IPS-20b (cell line): ENCODE results near the gene CTSZ.

Experiments used
- H3K27ac ChIP-seq: one replicate; pipeline ENCODE4 v1.5.1; 2013; ENCODE audit warnings: low read length
- H3K27me3 ChIP-seq: 2 replicates; pipeline ENCODE4 v1.6.1; 2013; ENCODE audit warnings: mild to moderate bottlenecking, low read length, inconsistent platforms; ENCODE audit not compliant: insufficient read depth
- H3K36me3 ChIP-seq: 2 replicates; pipeline ENCODE4 v1.6.1; 2013; ENCODE audit warnings: low read depth, mild to moderate bottlenecking, inconsistent platforms, low read length, moderate library complexity; ENCODE audit not compliant: insufficient read depth
- H3K4me1 ChIP-seq: 2 replicates; pipeline ENCODE4 v1.6.1; 2013; ENCODE audit warnings: mild to moderate bottlenecking, control low read depth, inconsistent platforms, low read length, moderate library complexity; ENCODE audit not compliant: insufficient read depth
- H3K4me3 ChIP-seq: 2 replicates; pipeline ENCODE4 v1.5.1; 2013; ENCODE audit warnings: mild to moderate bottlenecking, low read length, inconsistent platforms
- H3K9ac ChIP-seq: 2 replicates; pipeline ENCODE4 v1.6.1; 2013; ENCODE audit warnings: low read depth, mild to moderate bottlenecking, inconsistent platforms, low read length, moderate library complexity
- H3K9me3 ChIP-seq: 2 replicates; pipeline ENCODE4 v1.6.1; 2013; ENCODE audit warnings: mild to moderate bottlenecking, low read depth, low read length, inconsistent platforms; ENCODE audit not compliant: insufficient read depth

The CTSZ gene

GRCh38 chr20:58980711-58981627 lies 26.1 kb downstream of the CTSZ start, which contains the start of gene NELFCD:
Gene NELFCD, plus strand, starts transcription at chr20:58981256. Its CDS starts 54 bp downstream, at chr20:58981310.
- Histone ChIP-seq H3K27me3 (no peaks in the 10 kb centered on the region; the same call in 1 of the 2 replicates), H3K9ac (peak within 1 kb of the TSS; percentile 91), H3K4me1 (peaks cover 11% of the 10 kb centered on the region), H3K9me3 (no peaks in the 10 kb centered on the region), H3K4me3 (peak within 1 kb of the TSS; percentile 91), H3K27ac (peak within 1 kb of the TSS; percentile 64), H3K36me3 (peaks cover 3% of the 10 kb centered on the region; the same call in 1 of the 2 replicates)

- Histone ChIP-seq H3K9me3 (no peaks in the 10 kb centered on the region), H3K36me3 (no peaks in the 10 kb centered on the region), H3K4me3 (no peak overlapping the region), H3K4me1 (peaks cover 3% of the 10 kb centered on the region; the same call in 1 of the 2 replicates), H3K27me3 (no peaks in the 10 kb centered on the region; the same call in 1 of the 2 replicates), H3K9ac (no peak overlapping the region), H3K27ac (no peak overlapping the region)
These were observed 28.5 kb downstream of the CTSZ start for GRCh38 chr20:58978351-58979190.

GRCh38 chr20:58976061-58976730 lies 30.9 kb downstream of the CTSZ start:
- H3K4me3 ChIP-seq: no peak overlapping the region
- H3K9ac ChIP-seq: no peak overlapping the region
- H3K36me3 ChIP-seq: no peaks in the 10 kb centered on the region
- peaks cover 3% of the 10 kb centered on the region; the same call in 1 of the 2 replicates for H3K4me1 ChIP-seq
- H3K9me3 ChIP-seq: no peaks in the 10 kb centered on the region
- no peaks in the 10 kb centered on the region; the same call in 1 of the 2 replicates for H3K27me3 ChIP-seq
- no peak overlapping the region for H3K27ac ChIP-seq

GRCh38 chr20:58975353-58975752 lies 31.7 kb downstream of the CTSZ start:
- no peak overlapping the region for H3K9ac ChIP-seq
- H3K4me3 ChIP-seq: no peak overlapping the region
- no peaks in the 10 kb centered on the region for H3K9me3 ChIP-seq
- no peak overlapping the region for H3K27ac ChIP-seq
- H3K27me3 ChIP-seq: no peaks in the 10 kb centered on the region; the same call in 1 of the 2 replicates
- no peaks in the 10 kb centered on the region for H3K36me3 ChIP-seq
- peaks cover 3% of the 10 kb centered on the region; the same call in 1 of the 2 replicates for H3K4me1 ChIP-seq

- H3K4me3 ChIP-seq: no peak overlapping the region
- H3K27ac ChIP-seq: no peak overlapping the region
- H3K27me3 ChIP-seq: no peaks in the 10 kb centered on the region
- H3K9me3 ChIP-seq: no peaks in the 10 kb centered on the region
- H3K9ac ChIP-seq: no peak overlapping the region
- peaks cover 3% of the 10 kb centered on the region; the same call in 1 of the 2 replicates for H3K4me1 ChIP-seq
- no peaks in the 10 kb centered on the region for H3K36me3 ChIP-seq
These were observed 33.2 kb downstream of the CTSZ start for GRCh38 chr20:58973866-58974265.

- Histone ChIP-seq H3K27me3 (no peaks in the 10 kb centered on the region), H3K27ac (no peak overlapping the region), H3K4me1 (peaks cover 3% of the 10 kb centered on the region; the same call in 1 of the 2 replicates), H3K36me3 (no peaks in the 10 kb centered on the region), H3K9ac (no peak overlapping the region), H3K9me3 (no peaks in the 10 kb centered on the region), H3K4me3 (no peak overlapping the region)
These were observed 33.9 kb downstream of the CTSZ start for GRCh38 chr20:58973179-58973578.

- Histone ChIP-seq H3K27me3 (no peaks in the 10 kb centered on the region), H3K4me1 (no peaks in the 10 kb centered on the region), H3K9me3 (no peaks in the 10 kb centered on the region), H3K9ac (no peak overlapping the region), H3K4me3 (no peak overlapping the region), H3K27ac (no peak overlapping the region), H3K36me3 (no peaks in the 10 kb centered on the region)
These were observed 35.6 kb downstream of the CTSZ start for GRCh38 chr20:58971429-58971828.

GRCh38 chr20:58970146-58970545 lies 36.9 kb downstream of the CTSZ start:
- Histone ChIP-seq H3K9ac (no peak overlapping the region), H3K27me3 (no peaks in the 10 kb centered on the region), H3K36me3 (no peaks in the 10 kb centered on the region), H3K27ac (no peak overlapping the region), H3K4me3 (no peak overlapping the region), H3K4me1 (no peaks in the 10 kb centered on the region), H3K9me3 (no peaks in the 10 kb centered on the region)

GRCh38 chr20:58969439-58969838 lies 37.6 kb downstream of the CTSZ start:
- Histone ChIP-seq H3K27me3 (no peaks in the 10 kb centered on the region), H3K9me3 (no peaks in the 10 kb centered on the region), H3K4me1 (no peaks in the 10 kb centered on the region)

GRCh38 chr20:58967652-58968429 lies 39.2 kb downstream of the CTSZ start:
- no peaks in the 10 kb centered on the region for H3K36me3 ChIP-seq
- H3K4me3 ChIP-seq: no peak overlapping the region
- H3K9ac ChIP-seq: no peak overlapping the region
- H3K27ac ChIP-seq: no peak overlapping the region
- no peaks in the 10 kb centered on the region for H3K27me3 ChIP-seq
- no peaks in the 10 kb centered on the region for H3K9me3 ChIP-seq
- H3K4me1 ChIP-seq: no peaks in the 10 kb centered on the region

More at GRCh38 chr20:58969439-58969838, 37.6 kb downstream of the CTSZ start:
- Histone ChIP-seq H3K9ac (no peak overlapping the region), H3K4me3 (no peak overlapping the region), H3K27ac (no peak overlapping the region), H3K36me3 (no peaks in the 10 kb centered on the region)
